Left lung (tissue), 10 donors: ENCODE measurements around the gene PDXK. TPM values are rescaled to one million over a fixed set of nuclear protein-coding genes. Genes with fewer than 3 reads are reported as not detected.

Experiments
- ATAC-seq: fragments of 200-7000 bp; cut with Tn5 transposase; one replicate; pipeline ENCODE4 v1.9.1; 2020; ENCODE audit warnings: moderate library complexity
- DNase-seq, 4 donors: peaks; one replicate each; pipeline ENCODE4 v3.0.0-alpha.2; 2013 to 2020
- H3K27ac ChIP-seq, 2 donors: fragments of 200-600 bp; sonication (generic) in 1 of 2; one replicate each; pipeline versions ENCODE4 v1.5.0 to v1.8.0; 2020 to 2021
- H3K27me3 ChIP-seq, 2 donors: fragments of 200-600 bp; sonication (generic) in 1 of 2; one replicate each; pipeline versions ENCODE4 v1.5.0 to v1.8.0; 2020 to 2021
- H3K36me3 ChIP-seq, 2 donors: fragments of 200-600 bp; sonication (generic) in 1 of 2; one replicate each; pipeline versions ENCODE4 v1.5.0 to v1.8.0; 2020 to 2021
- H3K4me1 ChIP-seq, 2 donors: fragments of 200-600 bp; one replicate each; pipeline ENCODE4 v1.8.0; 2021
- H3K4me3 ChIP-seq, 2 donors: fragments of 200-600 bp; sonication (generic) in 1 of 2; one replicate each; pipeline versions ENCODE4 v1.5.0 to v1.8.0; 2020 to 2021; ENCODE audit warnings: mild to moderate bottlenecking in 1 of 2
- H3K9me3 ChIP-seq, 2 donors: fragments of 200-600 bp; sonication (generic) in 1 of 2; one replicate each; pipeline versions ENCODE4 v1.5.0 to v1.8.0; 2020 to 2021
- CTCF ChIP-seq, 2 donors: fragments of 200-600 bp; sonication (generic) in 1 of 2; IDR thresholded peaks; one replicate each; pipeline versions ENCODE4 v1.5.0 to v1.8.0; 2021; ENCODE audit warnings: antibody characterized with exemption in 2 of 2
- intact Hi-C, 2 donors: fragments of 100-400 bp; cut with DNase I; formaldehyde crosslinking; loops; one replicate each; pipeline versions ENCODE4 v1.11.2 to v1.14.2; 2022
- polyA plus RNA-seq, 6 donors: library from polyadenylated mRNA; unstranded; fragments of 120-200 nt; gene quantifications; one replicate each; pipeline ENCODE4 v1.2.1, GENCODE V29; 2013; ENCODE audit not compliant: insufficient read length in 6 of 6
- total RNA-seq, 2 donors: library from RNA; stranded (reverse); fragmentation: NEBNext Ultra II Directional; extraction: Animal tissue kit (Norgen Biotek cat#: 25700); gene quantifications; one replicate each; pipeline ENCODE4 v1.2.1, GENCODE V29; 2021
- donor health status: DM: no; HTN: yes; CAD: no.
- donor health status: DM: no; HTN: no; CAD: no.

The PDXK gene
- total and polyA plus RNA-seq, 8 donors, result 36.9 to 305 (median 43.9) TPM

GRCh38 chr21:43794311-43794710, 75.4 kb downstream of the PDXK start:
- H3K27ac ChIP-seq, result no peak overlapping the region
- no peak for TF ChIP-seq CTCF (IDR thresholded peaks at IDR 0.05)
- H3K27me3 ChIP-seq, result no peaks in the 10 kb centered on the region
- no peak overlapping the region for H3K4me3 ChIP-seq
- H3K36me3 ChIP-seq, result peaks cover 0 to 79% of the 10 kb centered on the region in 2 donors
- intact Hi-C loops, result no loop called here
- ATAC-seq, result no peak
- no peaks in the 10 kb centered on the region for H3K9me3 ChIP-seq
- H3K4me1 ChIP-seq, result peaks cover 6 to 24% of the 10 kb centered on the region in 2 donors
- DNase-seq, result peak in 1 of 4 donors; percentile 76

- Histone ChIP-seq H3K9me3 (no peaks in the 10 kb centered on the region), H3K4me3 (no peak overlapping the region), H3K27ac (no peak overlapping the region), H3K4me1 (peaks cover 6 to 20% of the 10 kb centered on the region in 2 donors), H3K36me3 (peaks cover 0 to 84% of the 10 kb centered on the region in 2 donors), H3K27me3 (no peaks in the 10 kb centered on the region)
- intact Hi-C loops, result no loop called here
- no peak for TF ChIP-seq CTCF (IDR thresholded peaks at IDR 0.05)
- DNase-seq, result no peak
- ATAC-seq, result no peak
These were observed 75.9 kb downstream of the PDXK start for GRCh38 chr21:43794857-43795256.

GRCh38 chr21:43797415-43797814, 78.5 kb downstream of the PDXK start:
- intact Hi-C loops, result no loop called here
- no peak overlapping the region for H3K27ac ChIP-seq
- H3K9me3 ChIP-seq, result no peaks in the 10 kb centered on the region
- no peaks in the 10 kb centered on the region for H3K4me1 ChIP-seq
- no peak for TF ChIP-seq CTCF (IDR thresholded peaks at IDR 0.05)
- no peak for DNase-seq
- H3K4me3 ChIP-seq, result no peak overlapping the region
- H3K27me3 ChIP-seq, result no peaks in the 10 kb centered on the region
- ATAC-seq, result no peak
- peaks cover 0 to 100% of the 10 kb centered on the region in 2 donors for H3K36me3 ChIP-seq

- no peaks in the 10 kb centered on the region for H3K27me3 ChIP-seq
- H3K27ac ChIP-seq, result no peak overlapping the region
- ATAC-seq (no peak), DNase-seq (no peak)
- H3K36me3 ChIP-seq, result peaks cover 0 to 100% of the 10 kb centered on the region in 2 donors
- intact Hi-C loops, result no loop called here
- no peak for TF ChIP-seq CTCF (IDR thresholded peaks at IDR 0.05)
- H3K4me1 ChIP-seq, result no peaks in the 10 kb centered on the region
- no peaks in the 10 kb centered on the region for H3K9me3 ChIP-seq
- H3K4me3 ChIP-seq, result no peak overlapping the region
These were observed 79.2 kb downstream of the PDXK start for GRCh38 chr21:43797925-43798715.

- ATAC-seq (no peak), DNase-seq (no peak)
- H3K27ac ChIP-seq, result no peak overlapping the region
- no peak for TF ChIP-seq CTCF (IDR thresholded peaks at IDR 0.05)
- H3K4me3 ChIP-seq, result no peak overlapping the region
- no peaks in the 10 kb centered on the region for H3K9me3 ChIP-seq
- intact Hi-C loops, result no loop called here
- H3K27me3 ChIP-seq, result no peaks in the 10 kb centered on the region
- H3K4me1 ChIP-seq, result no peaks in the 10 kb centered on the region
- peaks cover 0 to 100% of the 10 kb centered on the region in 2 donors for H3K36me3 ChIP-seq
These were observed 80.4 kb downstream of the PDXK start for GRCh38 chr21:43799301-43799840.
